Epithelial cell of esophagus (primary cell): ENCODE data around the gene MDFIC.
A peak's percentile ranks its signal among the peaks of the same experiment; 100 is the strongest.

Source experiments
- DNase-seq: peaks from one replicate; pipeline ENCODE4 v3.0.0; 2010; ENCODE audit warnings: low read depth
- H3K4me3 ChIP-seq: 2 replicates; pipeline ENCODE4 v1.5.1; 2011; ENCODE audit warnings: mild to moderate bottlenecking, low read length, control low read depth
- TF ChIP-seq, protein P1 (sequence below): IDR thresholded peaks from 2 replicates; pipeline ENCODE4 v1.5.1; 2011; ENCODE audit warnings: low read depth, mild to moderate bottlenecking, low read length, control low read depth, inconsistent platforms; ENCODE audit not compliant: insufficient read depth; ENCODE audit errors: missing control alignments

MDFIC gene

DNA sequence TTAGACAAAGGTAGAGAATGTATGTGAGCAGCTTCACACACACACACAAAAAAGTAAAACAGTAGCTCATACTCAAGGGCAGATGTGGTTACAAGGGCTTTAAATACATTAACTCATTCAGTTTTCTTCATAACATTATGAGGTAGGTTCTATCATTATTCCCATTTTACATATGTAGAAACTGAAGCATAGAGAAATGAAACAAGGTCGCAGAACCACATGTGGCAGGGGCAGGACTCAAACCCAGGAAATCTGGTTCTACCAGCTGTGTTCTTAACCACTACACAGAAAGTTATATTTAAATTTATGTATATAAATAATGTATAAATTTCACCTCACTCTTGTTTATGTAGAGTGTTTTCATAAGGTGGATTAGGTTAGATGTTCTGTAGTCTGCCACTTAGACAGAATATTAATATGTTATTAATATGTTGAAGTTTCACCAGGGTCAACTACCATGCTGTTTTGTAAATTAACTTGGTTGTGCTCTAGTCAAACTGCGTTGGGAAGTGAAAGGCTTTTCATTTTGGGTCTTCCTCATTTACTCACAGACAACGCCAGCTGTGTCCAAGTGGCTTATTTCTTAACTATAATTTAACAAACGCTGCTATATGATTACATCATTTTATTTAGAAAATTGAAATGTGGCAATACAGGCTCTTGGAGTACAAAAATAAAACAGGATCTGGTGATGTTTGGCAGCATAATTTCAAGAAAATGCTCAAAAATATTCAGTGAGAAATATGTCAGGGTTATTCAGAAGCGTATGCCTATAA, 138.4 kb downstream of the MDFIC start:
- TF ChIP-seq, protein P1, sequence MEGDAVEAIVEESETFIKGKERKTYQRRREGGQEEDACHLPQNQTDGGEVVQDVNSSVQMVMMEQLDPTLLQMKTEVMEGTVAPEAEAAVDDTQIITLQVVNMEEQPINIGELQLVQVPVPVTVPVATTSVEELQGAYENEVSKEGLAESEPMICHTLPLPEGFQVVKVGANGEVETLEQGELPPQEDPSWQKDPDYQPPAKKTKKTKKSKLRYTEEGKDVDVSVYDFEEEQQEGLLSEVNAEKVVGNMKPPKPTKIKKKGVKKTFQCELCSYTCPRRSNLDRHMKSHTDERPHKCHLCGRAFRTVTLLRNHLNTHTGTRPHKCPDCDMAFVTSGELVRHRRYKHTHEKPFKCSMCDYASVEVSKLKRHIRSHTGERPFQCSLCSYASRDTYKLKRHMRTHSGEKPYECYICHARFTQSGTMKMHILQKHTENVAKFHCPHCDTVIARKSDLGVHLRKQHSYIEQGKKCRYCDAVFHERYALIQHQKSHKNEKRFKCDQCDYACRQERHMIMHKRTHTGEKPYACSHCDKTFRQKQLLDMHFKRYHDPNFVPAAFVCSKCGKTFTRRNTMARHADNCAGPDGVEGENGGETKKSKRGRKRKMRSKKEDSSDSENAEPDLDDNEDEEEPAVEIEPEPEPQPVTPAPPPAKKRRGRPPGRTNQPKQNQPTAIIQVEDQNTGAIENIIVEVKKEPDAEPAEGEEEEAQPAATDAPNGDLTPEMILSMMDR = no peak
- H3K4me3 ChIP-seq = no peak overlapping the region
- DNase-seq = no peak

DNA sequence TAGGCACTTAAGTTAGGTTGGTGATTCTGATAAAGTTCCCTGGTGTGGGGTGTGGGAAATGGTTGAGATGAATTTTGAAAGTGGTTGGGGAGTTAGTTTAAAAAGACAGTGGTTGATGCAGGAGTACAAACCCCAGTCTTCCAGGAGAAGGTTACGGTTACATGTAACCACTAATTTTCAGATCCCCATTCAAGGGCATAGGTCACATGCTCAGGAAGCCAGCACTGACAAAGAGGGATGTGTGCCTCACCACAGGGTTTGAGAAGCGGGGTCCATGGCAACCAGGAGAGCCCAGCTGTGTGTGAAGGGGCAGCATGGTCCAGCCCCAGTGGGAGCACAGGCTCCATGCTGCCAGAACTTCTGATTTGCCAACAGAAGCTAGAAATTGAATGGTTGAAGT, 144.2 kb downstream of the MDFIC start:
- no peak overlapping the region for H3K4me3 ChIP-seq
- TF ChIP-seq, protein P1 = no peak
- no peak for DNase-seq

DNA sequence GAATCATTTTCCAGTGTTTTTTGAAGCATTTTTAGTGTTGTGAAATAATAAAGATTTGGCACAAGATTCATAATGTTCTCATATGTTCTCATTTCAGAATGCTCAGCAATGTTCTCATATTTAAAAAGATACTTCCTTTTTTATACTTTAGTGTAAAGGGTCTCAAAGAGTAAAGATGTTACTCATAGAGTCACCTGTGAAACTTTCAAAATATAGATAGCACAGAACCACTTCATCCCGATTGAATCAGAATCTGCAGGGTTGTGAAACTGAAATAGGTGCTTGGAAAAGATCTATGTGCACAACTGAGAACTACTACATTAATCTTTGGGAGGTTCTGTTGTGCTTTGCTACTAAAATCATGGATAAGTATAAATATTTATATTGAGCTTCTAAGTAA, 144.7 kb downstream of the MDFIC start:
- DNase-seq = no peak
- TF ChIP-seq, protein P1 = no peak
- H3K4me3 ChIP-seq = no peak overlapping the region

DNA sequence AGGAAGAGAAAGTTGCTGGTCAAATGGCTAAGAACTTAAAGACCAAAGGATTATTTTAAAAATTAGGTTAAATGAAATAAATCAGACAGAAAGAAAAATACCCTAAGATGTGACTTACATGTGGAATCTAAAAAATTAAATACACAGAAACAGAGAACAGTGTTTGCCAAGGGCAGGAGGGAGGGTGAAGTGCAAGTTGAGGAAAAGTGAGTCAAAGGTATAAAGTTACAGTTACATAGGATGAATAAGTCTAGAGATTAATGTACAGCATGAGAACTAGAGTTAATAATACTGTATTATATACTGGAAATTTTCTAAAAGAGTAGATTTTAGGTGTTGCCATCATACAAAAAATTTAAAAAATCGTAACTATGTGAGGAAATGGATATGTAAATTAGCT, 146.3 kb downstream of the MDFIC start:
- no peak overlapping the region for H3K4me3 ChIP-seq
- peak; percentile 41 for DNase-seq
- TF ChIP-seq, protein P1 = no peak
